OCI-M1 (cell line): Measurements from ENCODE around the gene CTNND2.

Experiments used
- DNase-seq: peaks from one replicate; lab custom pipeline; 2025; lab: John Stamatoyannopoulos, UW

CTNND2 gene

DNA sequence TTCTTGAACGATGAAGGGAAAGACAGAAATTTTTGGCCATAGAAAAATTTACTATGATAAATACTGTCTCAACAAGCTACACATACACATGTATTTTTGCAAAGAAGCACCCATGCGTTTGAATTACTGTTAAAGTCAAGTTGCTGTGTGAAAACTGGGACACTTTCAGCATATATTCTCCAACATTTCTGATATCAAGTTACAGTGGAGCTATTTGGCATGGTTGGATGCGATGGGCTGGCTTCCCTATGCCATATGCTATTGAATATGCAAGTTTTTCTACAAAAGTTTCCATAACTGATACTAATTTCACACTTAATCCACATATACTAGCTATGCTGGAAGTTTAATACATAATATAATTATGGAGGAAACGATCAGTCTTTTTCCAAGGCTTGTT lies 381.4 kb downstream of the CTNND2 start:
- no peak for DNase-seq

DNA sequence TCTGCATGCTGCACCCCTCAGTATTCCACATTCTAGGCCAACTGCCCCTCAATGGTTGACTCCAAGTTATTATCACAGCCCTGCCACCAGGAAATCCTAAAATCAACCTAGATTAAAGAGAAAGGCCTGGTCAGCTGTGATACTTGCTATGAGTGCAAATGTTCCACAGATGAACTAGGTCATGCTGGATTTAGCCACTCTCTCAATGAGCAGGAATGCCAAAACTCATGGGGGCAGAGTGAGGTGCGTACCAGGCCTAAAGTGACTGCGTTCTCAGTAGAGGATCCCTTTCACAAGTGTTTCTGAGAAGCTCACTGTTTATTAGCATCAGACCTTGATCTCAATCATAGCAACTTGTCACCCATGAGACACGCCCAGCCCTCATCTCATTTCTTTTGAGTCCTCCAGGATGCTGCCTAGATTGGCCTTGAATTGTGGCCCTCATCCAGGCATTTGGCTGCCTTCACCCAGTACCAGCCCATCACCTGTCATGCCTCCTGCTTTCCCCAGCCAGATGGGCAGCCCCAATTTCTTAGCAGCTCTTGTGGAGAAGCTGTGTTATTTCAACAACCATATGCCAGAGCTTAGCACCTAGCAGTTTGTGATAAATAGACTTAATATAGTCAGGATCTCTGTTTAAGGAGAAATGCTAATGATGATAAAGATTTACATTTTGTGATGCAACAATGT lies 383.9 kb downstream of the CTNND2 start:
- DNase-seq = no peak

DNA sequence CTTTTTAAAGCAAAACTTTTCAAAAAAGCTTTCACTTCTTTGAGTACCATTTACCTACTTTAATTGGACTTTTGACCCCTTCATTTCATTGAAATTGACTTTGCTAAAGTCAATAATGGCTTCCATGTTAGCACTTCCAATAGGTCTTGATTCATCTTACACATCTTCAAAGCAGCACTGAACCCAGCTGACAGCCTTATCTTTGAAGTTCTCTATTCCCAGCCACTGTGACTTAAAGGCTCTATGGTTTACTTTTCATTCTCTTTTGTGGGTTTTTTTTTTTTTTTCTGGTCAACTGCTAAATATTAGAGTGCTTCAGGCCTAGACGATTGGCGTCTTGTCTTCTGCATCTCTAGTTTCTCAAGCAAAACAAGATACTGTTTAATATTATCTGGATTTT lies 385.0 kb downstream of the CTNND2 start:
- no peak for DNase-seq

DNA sequence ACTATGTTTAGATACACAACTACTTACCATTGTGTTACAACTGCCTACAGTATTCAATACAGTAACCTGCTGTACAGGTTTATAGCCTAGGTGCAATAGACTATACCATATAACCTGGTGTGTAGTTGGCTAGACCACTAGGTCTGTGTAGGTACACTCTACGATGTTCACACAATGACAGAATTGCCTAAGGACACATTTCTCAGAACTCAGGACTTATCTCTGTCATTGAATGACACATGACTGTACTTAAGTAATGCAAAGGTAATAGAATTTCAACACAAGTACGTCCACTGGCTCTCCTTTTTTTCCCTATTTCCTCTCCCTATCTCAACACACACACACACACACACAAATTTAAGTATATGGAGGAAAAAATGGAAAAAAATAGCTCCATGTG lies 385.6 kb downstream of the CTNND2 start:
- DNase-seq = no peak

DNA sequence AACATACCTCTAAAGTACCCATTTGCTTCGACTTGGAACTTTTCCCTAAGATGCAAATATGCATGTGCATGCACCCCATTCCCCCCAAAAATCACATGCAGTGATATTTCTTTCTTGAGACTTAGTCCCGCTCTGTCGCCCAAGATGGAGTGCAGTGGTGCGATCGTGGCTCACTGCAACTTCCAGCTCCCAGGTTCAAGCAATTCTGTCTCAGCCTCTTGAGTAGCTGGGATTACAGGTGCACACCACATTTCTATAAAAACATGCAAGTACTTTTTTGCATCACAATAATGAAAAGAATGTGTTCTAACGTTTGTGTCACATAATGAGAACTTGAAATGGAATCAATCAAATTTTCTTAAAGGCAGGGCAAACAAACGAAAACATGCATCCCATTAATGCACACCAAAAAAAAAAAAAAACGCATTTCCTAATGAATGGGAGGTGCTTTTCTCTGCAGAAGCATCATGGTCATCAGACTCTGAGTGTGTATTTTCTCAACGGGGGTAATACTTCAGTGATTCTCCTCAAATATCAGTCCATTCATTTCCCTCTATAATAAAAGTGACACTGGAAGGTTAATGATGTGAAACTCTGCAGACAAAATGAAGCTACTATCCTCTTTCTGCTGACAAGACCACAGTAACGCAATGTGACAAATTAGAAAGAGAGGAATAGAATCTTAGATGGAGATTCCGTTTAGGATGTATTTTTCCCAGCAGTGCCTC lies 389.4 kb downstream of the CTNND2 start:
- no peak for DNase-seq

DNA sequence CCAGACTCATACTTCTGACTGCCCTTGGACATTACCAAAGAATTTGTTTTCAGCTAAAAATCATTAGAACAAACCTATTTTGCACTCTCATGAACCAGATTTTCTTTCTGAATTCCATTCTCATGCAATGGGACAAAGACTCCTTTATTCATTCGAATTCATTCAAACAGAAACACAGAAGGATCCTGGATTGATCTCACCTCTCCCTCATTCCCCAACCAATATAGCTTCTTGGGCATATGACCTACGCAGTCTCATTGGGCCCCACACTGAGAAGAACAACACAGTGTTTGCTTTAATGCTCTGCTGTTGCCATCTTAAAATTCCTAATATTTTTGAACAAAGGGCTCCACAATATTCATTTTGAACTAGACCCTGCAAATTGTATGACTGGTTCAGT lies 392.4 kb downstream of the CTNND2 start:
- no peak for DNase-seq

DNA sequence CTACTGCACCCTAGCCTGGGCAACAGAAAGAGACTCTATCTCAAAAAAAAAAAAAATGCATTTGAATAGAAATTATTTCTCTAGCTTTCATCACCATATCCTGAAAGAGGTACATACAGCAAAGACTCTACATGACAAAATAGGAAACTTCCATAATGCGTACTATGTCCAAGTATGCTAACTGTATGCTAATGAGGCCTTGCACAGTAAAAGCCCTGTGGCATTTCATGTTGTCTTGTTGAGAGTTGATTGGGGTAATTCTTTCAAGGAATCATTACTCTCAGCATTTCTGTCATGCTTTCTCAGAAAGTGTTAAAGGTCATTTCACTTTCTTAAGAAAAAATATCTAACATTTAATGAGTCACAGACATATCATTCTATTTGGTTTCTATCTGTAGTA lies 393.4 kb downstream of the CTNND2 start:
- no peak for DNase-seq

DNA sequence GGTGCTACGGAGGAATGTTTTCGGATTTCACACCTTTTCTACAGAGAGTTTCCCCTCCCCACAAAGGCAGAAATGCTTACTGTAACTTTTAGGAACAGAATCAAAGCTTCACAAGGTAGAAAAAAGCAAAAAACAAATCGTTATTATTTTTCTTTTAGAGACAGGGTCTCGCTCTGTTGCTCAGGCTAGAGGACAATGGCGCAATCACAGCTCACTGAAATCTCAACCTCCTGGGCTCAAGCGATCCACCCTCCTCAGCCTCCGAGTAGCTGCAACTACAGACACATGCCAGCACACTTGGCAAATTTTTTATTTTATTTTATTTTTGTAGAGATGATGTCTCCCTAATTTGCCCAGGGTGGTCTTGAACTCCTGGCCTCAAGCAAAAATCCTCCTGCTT lies 394.5 kb downstream of the CTNND2 start:
- no peak for DNase-seq

DNA sequence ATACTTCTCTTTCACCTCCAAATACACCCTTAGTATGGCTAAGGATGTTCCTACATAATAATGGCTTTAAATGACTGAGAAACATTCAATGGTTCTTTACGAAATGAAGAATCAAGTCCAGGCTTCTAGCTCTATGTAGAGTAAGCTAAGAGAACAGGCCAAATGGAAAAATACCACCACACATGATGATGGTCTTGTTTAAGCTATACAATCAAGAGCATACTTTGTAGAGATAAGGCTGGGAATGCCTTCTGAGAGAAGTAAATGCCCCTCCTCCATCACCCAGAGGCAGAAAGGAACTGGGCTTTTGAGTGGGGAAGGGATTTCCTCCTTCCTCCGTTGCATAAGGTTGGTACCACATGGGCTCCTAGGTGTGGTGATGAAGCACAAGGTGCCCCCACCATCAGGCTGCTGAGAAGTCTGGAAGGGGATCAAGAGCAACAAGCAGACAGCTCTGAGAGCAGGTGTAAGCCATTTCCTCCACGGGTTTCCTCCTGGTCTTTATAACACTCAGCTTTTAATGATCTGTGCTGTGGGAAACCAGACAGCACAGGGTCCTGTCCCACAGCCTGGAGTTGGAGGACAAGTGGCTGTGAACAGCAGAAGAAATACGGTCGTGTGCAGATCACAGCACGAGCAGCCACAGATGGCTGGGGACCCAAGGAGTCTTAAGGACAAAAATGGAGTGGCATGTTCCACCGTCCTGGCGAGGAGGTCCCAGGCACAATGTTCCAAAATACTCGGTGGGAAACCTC lies 396.9 kb downstream of the CTNND2 start:
- no peak for DNase-seq

DNA sequence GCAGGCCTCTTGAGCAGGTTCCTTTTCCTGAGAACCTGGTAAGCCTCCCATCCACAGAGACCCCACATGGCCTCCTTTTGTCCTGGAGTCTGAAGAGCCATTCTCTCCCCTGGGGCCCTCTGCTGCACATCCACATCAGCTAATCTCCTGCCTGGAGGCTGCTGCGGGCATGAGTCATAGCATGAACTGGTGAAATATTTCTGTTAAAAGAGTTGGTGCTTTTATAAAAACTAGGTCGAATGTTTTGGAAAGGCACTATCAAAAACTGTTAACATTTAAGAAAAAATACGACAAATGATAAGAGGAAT lies 399.4 kb downstream of the CTNND2 start:
- peak; percentile 1 for DNase-seq

DNA sequence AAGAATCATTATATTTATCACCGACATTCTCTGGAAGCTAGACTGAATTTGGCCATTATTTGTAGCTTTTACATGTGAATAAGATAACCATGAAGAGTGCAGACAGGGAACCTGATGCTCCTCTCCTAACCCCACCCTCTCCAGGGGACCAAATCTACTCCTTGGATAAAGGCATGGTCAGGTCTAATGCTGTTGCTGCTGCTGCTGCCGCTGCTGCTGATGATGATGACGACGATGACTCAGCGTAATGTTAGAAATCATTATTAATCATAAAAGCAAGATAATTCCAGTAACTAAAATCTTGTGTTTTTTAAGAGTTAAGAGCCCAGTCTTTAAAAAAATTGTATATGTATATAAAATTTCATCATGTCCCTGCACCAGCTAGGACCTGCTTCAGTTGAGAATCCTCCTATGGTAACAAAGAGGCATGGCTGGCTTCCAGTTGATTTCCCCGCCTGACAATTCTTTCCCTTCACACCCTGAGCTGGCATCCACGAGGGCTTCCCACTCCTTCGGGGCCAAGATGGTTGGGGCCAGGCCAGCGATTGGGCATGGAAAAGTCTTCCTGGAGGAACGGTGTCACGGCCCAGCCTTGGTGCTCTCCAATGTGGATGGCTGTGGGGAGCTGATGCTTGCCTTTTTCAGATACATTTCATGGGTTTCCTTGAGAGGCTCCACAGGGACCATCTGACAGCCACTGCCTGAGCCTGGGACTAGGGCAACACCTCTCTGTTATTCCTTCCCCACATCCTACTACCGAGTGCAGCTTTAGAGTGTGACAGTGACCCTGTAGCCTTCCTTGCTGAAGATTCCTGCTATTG lies 400.0 kb downstream of the CTNND2 start:
- no peak for DNase-seq

DNA sequence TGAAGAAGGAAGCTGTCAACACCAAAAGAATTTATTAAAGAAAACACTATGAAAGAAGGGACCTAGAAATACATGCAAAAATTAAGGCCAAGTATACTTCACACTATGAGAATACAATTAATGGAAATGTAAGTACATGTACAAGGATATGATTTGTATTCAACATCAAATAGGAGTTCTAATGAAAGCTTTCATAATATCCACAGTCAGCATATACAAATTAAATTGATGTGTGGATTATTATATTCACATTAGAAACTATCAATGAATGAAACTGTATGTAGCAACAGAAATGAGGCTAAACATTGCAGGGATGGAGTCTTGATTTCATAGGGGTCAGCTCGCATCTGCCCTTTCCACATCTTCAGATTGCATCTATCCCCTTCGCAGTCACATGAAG lies 401.5 kb downstream of the CTNND2 start:
- no peak for DNase-seq

DNA sequence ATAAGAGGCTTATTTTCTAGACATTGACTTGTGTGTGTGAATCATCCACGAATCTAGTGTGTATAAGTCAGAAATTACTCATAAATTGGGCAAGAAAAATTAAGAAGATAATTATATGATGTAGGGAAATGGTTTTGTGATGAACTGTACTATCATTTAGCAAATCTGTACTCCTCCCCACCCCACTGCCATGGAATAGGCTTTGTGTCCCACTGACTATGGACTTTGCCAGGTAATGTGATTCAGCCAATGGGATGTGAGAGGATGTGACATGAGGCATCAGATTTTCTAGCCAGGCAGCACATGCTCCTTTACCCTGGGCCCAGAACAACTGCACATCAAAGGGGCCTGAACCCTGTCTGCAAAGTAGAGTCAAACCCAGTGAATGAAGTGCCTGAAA lies 406.6 kb downstream of the CTNND2 start:
- DNase-seq = no peak

DNA sequence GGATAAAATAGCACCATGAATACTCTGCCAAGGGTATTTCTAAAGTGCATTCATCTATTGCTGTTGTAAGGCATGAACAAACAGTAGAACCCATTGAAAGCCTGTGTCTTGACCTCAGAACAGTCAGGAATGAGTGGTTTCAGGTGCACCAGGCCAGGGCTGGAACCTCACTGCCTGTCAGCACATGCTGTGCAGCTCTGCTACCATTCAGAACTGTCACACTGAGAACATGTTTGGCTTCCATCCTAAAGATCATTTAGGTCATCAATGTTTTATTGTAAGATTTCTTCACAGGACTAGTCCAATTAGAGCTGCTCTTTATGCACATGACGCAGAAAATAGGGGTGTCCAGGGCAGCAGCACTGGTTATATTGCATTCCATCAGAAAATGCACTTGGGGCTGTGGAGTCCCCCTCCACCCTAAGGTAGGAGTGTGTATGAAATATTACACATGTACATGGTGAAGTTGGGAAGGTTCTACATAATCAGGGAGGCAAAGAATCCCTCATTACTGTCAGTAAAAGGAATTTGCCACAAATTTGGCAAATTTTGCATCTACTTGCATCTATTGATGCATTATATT lies 408.0 kb downstream of the CTNND2 start:
- no peak for DNase-seq

DNA sequence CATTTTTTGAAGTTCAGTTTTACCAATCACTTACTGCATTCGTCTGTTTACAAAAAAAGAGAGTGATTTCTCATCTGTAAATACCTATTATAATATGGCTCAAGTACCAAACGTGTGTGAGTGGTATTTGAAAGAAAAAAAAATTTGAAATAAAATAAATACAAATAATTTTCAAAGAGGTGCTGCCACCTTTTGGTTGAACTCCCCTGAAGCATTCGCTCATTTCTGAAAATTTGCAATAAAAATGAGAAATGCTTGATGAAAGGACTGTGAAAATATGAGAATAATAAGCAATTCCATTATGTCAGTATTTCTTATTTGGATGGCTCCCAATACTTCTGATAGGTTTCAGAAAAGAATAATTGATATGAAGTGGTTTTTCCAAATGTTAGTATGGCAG lies 409.9 kb downstream of the CTNND2 start:
- DNase-seq = peak; percentile 13

DNA sequence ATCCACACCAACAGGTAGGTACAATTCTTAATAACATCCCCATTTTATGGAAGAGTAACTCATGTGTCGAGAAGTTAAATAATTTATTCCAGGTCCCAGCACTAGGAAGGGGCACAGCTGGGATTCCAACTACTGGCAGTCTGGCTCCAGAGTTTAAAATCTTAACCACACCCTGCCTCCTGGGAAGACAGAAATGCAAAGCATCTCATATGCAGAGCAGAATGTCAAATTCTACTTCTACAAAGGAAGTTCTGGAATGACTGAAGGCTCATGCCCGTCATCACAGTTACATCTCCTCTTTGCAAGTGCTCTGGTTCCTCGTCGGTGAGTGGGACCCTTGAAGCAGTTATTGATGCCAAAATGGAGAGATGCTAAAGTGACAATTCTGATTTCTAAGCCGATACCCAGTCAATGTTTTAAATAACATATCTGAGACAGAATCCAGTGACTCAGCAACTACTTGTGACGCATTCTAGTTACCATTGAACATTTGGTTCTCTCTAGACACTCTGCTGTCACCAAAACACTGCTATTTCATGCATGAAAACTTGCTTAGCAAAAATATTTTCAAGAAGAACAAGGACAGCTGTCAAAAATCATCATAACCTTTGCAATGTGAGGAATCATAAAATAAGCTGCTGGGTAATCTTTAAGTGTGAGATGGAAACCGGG lies 412.7 kb downstream of the CTNND2 start:
- no peak for DNase-seq

DNA sequence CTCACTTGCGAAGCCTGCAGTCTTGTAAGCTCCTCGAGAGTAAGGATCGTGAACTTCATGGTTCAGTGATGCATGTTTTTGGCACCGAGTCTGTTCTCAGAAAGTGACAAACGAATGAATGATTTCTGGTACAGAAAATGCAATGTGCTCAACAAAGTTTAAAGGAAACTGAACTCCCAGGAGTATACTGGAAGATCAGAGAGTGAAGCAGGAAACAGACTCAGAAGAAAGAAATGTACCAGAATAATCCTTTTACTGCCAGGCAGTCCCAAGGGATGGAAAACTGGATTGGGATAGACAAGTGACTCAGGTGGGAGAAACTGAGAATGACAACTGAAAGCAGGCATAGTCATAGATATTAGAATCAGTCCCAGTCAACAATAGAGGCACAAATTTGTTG lies 420.6 kb downstream of the CTNND2 start:
- DNase-seq = no peak

DNA sequence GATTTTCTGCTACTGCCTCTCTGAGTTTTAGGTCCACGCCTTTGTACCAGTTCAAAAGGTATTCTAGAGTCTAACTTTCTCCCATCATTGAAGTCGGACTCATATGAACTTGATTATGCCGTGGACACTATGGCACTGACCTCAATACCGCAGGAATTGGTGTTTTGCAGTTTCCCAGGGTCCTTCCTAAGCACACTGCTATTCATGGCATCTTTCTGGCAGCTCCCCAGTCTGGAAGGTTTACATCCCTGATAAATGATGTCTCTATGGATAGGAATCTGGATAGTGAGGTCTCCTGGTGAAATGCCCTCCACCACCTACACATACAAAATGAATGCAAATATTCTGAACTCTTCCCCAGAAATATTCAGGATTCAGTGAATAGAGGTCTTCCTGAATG lies 422.2 kb downstream of the CTNND2 start:
- DNase-seq = no peak

DNA sequence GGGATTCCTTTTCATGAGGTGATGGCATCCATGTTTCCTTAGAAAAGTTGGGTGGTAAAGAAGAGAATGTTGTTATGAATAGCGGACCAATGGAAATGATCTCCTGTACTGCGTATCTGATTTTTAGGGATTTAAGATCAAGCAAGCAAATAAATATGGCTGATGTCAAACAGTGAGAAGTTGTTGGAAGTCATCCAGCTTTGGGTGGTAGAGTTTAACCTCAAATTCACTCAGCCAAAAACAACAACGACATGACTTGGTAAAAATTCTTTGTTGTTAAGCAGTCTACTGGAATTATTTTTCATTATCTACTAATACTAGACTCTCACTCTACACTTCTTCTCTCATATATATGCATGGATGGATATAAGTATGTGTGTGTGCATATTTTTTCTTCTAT lies 426.5 kb downstream of the CTNND2 start:
- no peak for DNase-seq

DNA sequence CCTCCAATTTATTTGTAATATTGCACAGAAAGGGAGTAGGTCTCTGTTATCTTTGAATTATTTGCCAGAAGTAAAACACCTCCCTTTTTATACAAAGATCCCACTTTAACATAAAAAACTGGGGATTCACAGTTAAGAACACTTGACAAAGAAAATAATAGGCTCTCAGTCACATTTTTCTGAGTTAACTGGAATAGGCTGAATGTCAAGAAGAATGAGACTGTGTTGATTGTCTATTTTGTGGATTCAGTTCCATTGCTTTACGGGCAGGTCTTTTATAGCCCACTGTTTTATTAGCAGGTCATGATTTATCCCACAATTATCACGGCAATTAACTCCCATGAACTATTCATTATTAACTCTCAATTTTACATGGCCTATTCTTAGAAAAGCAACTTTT lies 427.4 kb downstream of the CTNND2 start:
- no peak for DNase-seq

DNA sequence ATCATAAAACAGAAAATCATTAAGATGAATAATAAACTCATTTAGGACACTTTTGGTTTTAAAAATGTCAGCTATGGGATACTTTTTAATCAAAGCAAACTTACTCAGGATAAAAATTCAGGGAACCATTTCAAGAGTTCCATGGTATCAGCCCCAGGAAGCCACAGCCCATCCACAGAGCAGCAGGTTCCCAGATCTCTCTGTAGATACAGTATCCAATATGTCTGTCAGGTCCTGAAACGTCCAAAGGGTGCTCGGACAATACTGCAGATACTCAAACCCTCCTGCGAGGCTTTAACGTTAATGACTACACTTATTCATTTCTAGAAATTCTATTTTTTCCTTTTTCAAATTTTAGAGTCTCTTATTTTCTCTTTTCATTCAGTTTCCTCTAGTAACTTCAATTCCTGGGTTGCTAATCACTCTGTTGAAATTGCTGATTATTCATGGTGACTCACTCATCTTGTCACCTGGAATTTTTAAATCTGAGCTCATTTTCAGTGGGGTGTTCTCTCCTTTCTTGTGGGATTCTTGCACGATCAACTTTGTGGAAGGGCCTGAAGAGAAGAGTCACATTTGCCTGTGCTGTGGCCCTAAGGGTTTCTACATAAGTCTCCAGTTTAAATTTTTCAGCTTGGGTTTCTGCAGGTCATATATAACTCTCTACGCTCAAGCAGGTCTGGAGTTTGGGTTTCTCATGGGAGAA lies 435.8 kb downstream of the CTNND2 start:
- DNase-seq = no peak
